Mesothelial cell of epicardium (in vitro differentiated cells): ENCODE results near the gene PRPS1. TPM values are rescaled to one million over a fixed set of nuclear protein-coding genes. Genes with fewer than 3 reads are reported as not detected.

Source experiments
- total RNA-seq: library from RNA; stranded (reverse); gene quantifications from 3 replicates; pipeline ENCODE4 v1.2.1, GENCODE V29; 2021

Gene PRPS1
- total RNA-seq, 1 donor from 2014 or later: 28.3 TPM

Other genes starting within 250 kb of the PRPS1 start
- 0.29 to 0.42 TPM (median 0.38 TPM) in 3 replicates for gene FRMPD3, start 178.9 kb upstream of the PRPS1 start, total RNA-seq
- 32.1 to 37.0 TPM (median 34.4 TPM) in 3 replicates for gene TSC22D3, start 147.3 kb downstream of the PRPS1 start, total RNA-seq
- not detected in 3 replicates for gene NCBP2L, start 149.2 kb downstream of the PRPS1 start, total RNA-seq
- 8.8 to 10.1 TPM (median 9.4 TPM) in 3 replicates for gene MID2, start 197.4 kb downstream of the PRPS1 start, total RNA-seq